Left ventricle myocardium inferior (tissue), 1 donor: ENCODE data around the gene DACH1. TPM values are rescaled to one million over a fixed set of nuclear protein-coding genes. Genes with fewer than 3 reads are reported as not detected.

Source experiments
- DNase-seq: peaks from one replicate; pipeline ENCODE4 v3.0.0-alpha.2; 2020
- H3K27ac ChIP-seq: fragments of 200-600 bp; replicated peaks from 2 replicates; pipeline ENCODE4 v1.8.0; 2021
- H3K27me3 ChIP-seq: fragments of 200-600 bp; 2 replicates; pipeline ENCODE4 v1.8.0; 2021; ENCODE audit warnings: low read depth
- H3K36me3 ChIP-seq: fragments of 200-600 bp; 2 replicates; pipeline ENCODE4 v1.8.0; 2021
- H3K4me1 ChIP-seq: fragments of 200-600 bp; 2 replicates; pipeline ENCODE4 v1.8.0; 2021
- H3K4me3 ChIP-seq: fragments of 200-600 bp; 2 replicates; pipeline ENCODE4 v1.8.0; 2021; ENCODE audit warnings: mild to moderate bottlenecking, moderate library complexity
- H3K9me3 ChIP-seq: fragments of 200-600 bp; replicated peaks from 2 replicates; pipeline ENCODE4 v1.8.0; 2021
- CTCF ChIP-seq: fragments of 200-600 bp; IDR thresholded peaks from 2 replicates; pipeline ENCODE4 v1.8.0; 2021; ENCODE audit warnings: antibody characterized with exemption, mild to moderate bottlenecking, borderline replicate concordance
- intact Hi-C: fragments of 100-400 bp; cut with micrococcal nuclease; formaldehyde crosslinking; loops from one replicate; pipeline ENCODE4 v1.11.0; 2022
- total RNA-seq: library from RNA; stranded (reverse); fragmentation: NEBNext Ultra II Directional; extraction: Animal tissue kit (Norgen Biotek cat#: 25700); gene quantifications from one replicate; pipeline ENCODE4 v1.2.1, GENCODE V29; 2021
- donor health status: DM: no; HTN: yes; CAD: no; lungs with severe emphysema.

The DACH1 gene
- total RNA-seq, 1 donor from 2014 or later = 3.4 TPM

GRCh38 chr13:71587817-71588216, 279.2 kb downstream of the DACH1 start:
- Histone ChIP-seq H3K9me3 (no peaks in the 10 kb centered on the region), H3K4me3 (no peak overlapping the region), H3K36me3 (no peaks in the 10 kb centered on the region), H3K27ac (no peak overlapping the region), H3K4me1 (no peaks in the 10 kb centered on the region), H3K27me3 (no peaks in the 10 kb centered on the region)
- no peak for TF ChIP-seq CTCF
- DNase-seq = no peak
- intact Hi-C loops = no loop called here

- Histone ChIP-seq H3K27ac (no peak overlapping the region), H3K9me3 (no peaks in the 10 kb centered on the region), H3K36me3 (no peaks in the 10 kb centered on the region), H3K27me3 (no peaks in the 10 kb centered on the region), H3K4me1 (no peaks in the 10 kb centered on the region), H3K4me3 (no peak overlapping the region)
- DNase-seq = no peak
- intact Hi-C loops = no loop called here
- TF ChIP-seq CTCF = no peak
Observed at GRCh38 chr13:71587193-71587592, 279.8 kb downstream of the DACH1 start.

DNA sequence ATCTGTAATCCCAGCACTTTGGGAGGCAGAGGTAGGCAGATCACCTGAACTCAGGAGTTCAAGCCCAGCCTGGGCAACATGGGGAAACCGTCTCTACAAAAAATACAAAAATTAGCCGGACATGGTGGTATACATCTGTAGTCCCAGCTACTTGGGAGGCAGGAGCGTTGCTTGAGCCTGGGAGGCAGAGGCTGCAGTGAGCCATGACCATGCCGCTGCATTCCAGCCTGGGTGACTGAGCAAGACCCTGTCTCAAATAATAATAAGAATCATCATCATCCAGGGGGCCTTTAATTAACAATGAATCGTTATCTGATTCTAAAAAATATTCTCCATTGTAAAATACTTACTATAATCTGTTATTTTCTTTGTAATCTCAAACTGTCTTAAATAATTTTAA, 283.4 kb downstream of the DACH1 start:
- intact Hi-C loops = no loop called here
- Histone ChIP-seq H3K36me3 (no peaks in the 10 kb centered on the region), H3K27ac (no peak overlapping the region), H3K4me1 (no peaks in the 10 kb centered on the region), H3K4me3 (no peak overlapping the region), H3K9me3 (no peaks in the 10 kb centered on the region), H3K27me3 (no peaks in the 10 kb centered on the region)
- DNase-seq = no peak
- TF ChIP-seq CTCF = no peak

GRCh38 chr13:71580614-71581013, 286.4 kb downstream of the DACH1 start:
- H3K9me3 ChIP-seq = no peaks in the 10 kb centered on the region
- no peaks in the 10 kb centered on the region for H3K27me3 ChIP-seq
- no peaks in the 10 kb centered on the region for H3K4me1 ChIP-seq
- no peaks in the 10 kb centered on the region for H3K36me3 ChIP-seq
- H3K4me3 ChIP-seq = no peak overlapping the region
- intact Hi-C loops = no loop called here
- TF ChIP-seq CTCF = no peak
- DNase-seq = no peak
- H3K27ac ChIP-seq = no peak overlapping the region

DNA sequence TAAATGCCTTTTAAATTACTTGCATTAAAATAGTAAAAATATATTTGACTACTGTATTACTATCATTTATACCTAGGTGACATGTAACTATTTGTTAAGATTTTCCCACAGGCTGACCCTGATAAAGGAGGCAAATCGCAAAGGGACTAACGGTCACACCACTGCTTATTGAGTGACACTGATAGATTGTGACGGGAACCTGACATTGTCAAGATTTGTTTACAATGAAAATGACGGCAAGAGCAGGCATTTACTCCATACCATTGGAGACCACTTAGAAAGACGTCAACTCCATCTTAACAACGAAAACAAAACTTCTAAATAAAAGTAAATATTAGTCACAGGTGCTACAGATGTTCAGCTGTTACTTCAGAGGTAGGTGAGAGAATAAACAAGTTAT, 289.0 kb downstream of the DACH1 start:
- H3K4me3 ChIP-seq = no peak overlapping the region
- H3K27ac ChIP-seq = no peak overlapping the region
- intact Hi-C loops = no loop called here
- DNase-seq = no peak
- H3K9me3 ChIP-seq = no peaks in the 10 kb centered on the region
- H3K36me3 ChIP-seq = no peaks in the 10 kb centered on the region
- H3K4me1 ChIP-seq = no peaks in the 10 kb centered on the region
- no peak for TF ChIP-seq CTCF
- no peaks in the 10 kb centered on the region for H3K27me3 ChIP-seq

DNA sequence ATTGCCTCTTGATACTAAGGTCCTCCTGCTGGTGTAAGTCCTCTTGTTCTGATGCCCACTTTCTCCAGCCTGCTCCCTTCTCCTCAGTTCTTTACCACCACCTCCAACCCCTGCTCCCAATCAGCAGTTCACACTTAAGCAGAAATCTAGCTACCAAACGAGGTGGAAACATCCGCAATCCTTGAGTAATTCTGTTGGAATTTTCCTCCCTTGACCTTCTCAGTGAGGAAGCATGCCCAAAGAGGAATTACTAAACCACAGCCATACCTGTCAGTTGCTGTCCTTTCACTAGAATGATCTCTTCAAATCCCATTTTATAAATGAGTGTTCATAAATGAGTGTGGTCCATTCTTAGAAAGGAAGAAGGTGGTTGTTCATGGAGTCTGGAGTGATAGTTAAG, 289.9 kb downstream of the DACH1 start:
- Histone ChIP-seq H3K4me3 (no peak overlapping the region), H3K9me3 (no peaks in the 10 kb centered on the region), H3K4me1 (no peaks in the 10 kb centered on the region), H3K27ac (no peak overlapping the region), H3K36me3 (no peaks in the 10 kb centered on the region), H3K27me3 (no peaks in the 10 kb centered on the region)
- intact Hi-C loops = no loop called here
- TF ChIP-seq CTCF = no peak
- no peak for DNase-seq
